HG02623 (cell line): ENCODE data around the gene WDR35.
A peak's percentile ranks its signal among the peaks of the same experiment; 100 is the strongest.
"Not testable (repeated sequence)": the region's sequence is repeated elsewhere in the genome, so short reads cannot be mapped to it uniquely, and the experiment has no call there.

ENCODE experiments used
- ATAC-seq: cut with Tn5 transposase; IDR thresholded peaks from one replicate; pipeline ENCODE4 v1.9.1; 2021; ENCODE audit warnings: moderate library complexity; ENCODE audit not compliant: unreplicated experiment

WDR35 gene

DNA sequence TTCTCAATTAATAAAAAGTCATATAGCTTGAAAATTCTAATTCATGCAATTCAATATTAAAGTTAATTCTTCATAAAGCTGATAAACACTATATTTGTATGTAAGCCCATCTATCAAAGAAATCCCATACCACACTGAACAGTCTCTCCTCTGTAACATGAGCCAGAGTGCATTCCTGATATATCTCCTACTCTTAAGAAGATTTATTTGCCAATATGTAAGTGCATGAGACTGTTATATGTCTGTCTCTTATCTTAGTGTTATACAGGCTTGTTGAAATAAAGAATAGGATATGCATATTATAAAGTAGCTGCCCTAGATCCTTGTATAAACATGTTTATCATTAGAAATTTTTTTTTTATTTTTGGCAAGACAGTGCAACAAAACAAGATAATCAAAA lies 47.7 kb downstream of the WDR35 start:
- ATAC-seq: no peak

DNA sequence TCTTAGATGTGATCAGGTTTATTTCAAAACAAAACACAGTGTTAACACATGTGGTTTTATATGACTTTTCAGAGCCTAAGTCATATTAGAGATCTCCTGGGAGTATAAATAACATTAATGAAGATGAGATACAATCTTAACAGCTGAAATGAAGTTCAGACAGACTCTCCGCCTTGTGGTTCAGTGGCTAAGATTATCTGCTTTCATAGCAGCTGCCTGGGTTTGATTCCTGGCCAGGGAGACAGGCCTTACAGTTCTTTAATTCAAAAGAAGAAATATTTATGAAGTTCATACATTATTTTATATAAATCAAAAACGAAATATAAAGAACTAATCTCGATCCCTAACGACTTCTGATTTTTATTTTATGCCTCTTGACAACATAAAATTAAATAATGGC lies 52.9 kb downstream of the WDR35 start:
- no peak for ATAC-seq

DNA sequence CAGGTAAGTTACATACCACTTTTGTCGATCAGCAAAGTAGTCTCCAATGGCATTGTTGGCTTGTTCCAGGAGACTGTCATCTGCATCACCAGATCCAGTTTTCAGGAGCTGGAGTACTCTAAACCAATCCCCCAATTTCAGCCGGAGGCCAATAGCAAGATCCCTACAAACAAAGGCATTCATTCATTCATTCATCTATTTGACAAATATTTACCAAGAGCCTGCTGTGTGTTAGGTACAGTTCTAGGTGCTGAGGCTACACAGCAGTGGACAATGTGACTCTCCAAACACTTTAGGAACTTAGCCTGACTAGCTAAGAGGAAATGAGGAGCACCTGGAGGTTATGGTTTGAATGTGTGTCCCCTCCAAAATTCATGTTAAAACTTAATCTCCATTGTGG lies 53.7 kb downstream of the WDR35 start:
- ATAC-seq: no peak

DNA sequence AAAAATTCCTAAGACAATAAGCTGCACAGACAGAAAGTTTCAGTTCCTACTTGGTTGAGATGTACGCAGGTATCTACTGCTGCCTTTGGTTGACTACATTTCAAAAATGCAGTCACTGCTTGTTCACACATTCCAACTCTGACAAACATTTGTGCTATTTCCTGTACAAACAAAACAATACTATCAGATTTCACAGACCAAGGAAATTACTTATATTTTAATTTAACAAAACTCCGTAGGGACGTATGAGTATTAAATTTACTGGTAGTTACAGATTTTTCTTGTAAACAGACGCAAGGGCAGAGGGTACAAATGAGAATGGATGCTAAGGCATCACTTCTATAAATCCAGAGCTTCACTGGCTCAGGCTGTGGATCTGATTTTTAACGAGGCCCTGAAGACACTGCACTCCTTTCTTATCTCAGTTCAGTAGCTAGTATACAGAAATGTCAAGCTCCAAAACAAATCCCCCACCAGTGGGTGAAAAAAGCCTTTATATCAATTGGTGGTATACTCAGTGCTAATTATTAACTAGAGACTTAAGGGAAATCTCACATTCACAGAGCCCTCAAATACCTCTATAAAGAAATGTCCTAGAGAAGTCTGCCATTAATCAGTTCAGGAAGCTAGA lies 56.4 kb downstream of the WDR35 start:
- peak; percentile 66 for ATAC-seq

DNA sequence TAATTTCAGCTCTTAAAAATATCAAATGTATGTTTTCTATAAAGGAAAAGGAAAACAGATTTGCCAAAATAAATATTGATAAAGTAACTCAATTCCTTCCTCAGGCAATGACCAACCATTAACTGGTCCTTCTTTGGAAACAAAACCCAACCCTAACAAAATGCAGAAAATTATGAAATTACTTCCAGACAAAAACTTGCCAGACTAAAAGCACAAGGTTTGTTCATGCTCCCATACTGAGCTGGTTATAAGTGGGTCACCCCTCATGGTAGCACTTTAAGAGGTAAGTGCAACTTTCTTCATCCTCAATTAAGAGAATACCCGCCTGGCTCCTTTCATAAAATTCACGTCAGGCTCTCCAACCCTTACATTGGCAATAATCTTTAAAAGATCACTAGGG lies 57.0 kb downstream of the WDR35 start:
- ATAC-seq: no peak

DNA sequence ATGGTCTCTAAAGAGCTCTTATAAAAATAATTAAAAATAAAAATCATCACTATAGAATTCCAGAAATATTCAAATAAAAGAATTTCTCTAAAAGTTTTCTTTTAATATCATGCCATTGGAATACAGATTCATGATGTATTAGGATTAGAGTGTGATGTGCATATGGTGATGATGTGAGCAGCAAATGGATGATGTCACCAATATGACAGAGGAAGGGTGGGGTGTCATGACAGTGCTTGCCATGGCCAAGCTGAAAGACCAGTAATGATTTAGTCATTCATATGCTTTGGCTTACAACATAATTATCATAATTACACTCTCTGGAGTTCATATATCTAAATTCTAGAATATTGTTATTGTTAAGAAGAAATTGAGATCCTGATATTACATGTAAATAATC lies 60.7 kb downstream of the WDR35 start:
- ATAC-seq: no peak

DNA sequence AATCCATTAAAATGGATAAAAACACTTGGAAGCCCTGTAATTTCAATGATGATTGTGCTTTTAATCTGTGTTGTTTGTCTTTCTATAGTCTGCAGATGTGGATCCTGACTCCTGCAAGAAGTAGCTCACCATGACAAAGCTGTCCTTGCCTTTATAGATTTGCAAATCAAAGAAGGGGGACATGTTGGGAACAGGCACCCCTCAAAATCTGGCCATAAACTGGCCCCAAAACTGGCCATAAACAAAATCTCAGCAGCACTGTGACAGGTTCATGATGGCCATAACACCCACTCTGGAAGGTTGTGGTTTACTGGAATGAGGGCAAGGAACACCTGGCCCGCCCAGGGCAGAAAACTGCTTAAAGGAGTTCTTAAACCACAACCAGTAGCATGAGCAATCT lies 62.1 kb downstream of the WDR35 start:
- not testable (repeated sequence) for ATAC-seq

DNA sequence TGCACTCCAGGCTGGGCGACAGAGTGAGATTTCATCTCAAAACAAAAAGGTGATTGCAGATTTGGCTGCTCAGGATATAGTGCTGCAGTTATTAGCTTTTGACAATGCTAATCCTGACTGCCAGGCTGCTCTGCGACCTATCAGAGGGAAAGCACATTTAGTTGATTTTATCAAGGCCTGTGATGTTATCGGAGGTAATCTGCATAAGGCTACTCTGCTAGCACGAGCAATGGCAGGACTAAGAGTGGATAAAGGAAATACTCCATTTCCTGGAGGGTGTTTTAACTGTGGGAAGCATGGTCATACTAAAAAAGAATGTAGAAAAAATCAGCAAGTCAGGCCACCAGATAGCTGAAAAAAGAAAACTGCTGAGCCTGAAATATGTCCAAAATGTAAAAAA lies 65.4 kb downstream of the WDR35 start:
- ATAC-seq: not testable (repeated sequence)

DNA sequence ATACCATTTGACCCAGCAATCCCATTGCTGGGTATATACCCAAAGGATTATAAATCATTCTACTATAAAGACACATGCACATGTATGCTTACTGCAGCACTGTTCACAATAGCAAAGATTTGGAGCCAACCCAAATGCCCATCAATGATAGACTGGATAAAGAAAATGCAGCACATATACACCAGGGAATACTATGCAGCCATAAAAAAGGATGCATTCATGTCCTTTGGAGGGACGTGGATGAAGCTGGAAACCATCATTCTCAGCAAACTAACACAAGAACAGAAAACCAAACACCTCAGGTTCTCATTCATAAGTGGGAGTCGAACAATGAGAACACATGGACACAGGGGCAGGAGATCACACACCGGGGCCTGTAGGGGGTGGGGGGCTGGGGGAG lies 67.7 kb downstream of the WDR35 start:
- not testable (repeated sequence) for ATAC-seq

DNA sequence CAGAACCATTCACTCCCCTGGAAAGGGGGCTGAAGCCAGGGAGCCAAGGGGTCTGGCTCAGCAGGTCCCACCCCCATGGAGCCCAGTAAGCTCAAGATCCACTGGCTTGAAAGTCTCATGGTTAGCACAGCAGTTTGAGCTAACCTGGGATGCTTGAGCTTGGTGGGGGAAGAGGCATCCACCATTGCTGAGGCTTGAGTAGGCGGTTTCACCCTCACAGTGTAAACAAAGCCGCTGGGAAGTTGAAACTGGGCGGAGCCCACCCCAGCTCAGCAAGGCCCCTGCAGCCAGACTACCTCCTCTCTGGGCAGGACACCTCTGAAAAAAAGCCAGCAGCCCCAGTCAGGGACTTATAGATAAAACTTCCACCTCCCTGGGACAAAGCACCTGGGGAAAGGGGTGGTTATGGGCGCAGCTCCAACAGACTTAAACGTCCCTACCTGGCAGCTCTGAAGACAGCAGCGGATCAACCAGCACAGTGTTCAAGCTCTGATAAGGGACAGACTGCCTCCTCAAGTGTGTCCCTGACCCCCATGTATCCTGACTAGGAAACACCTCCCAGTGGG lies 73.4 kb downstream of the WDR35 start:
- ATAC-seq: no peak

DNA sequence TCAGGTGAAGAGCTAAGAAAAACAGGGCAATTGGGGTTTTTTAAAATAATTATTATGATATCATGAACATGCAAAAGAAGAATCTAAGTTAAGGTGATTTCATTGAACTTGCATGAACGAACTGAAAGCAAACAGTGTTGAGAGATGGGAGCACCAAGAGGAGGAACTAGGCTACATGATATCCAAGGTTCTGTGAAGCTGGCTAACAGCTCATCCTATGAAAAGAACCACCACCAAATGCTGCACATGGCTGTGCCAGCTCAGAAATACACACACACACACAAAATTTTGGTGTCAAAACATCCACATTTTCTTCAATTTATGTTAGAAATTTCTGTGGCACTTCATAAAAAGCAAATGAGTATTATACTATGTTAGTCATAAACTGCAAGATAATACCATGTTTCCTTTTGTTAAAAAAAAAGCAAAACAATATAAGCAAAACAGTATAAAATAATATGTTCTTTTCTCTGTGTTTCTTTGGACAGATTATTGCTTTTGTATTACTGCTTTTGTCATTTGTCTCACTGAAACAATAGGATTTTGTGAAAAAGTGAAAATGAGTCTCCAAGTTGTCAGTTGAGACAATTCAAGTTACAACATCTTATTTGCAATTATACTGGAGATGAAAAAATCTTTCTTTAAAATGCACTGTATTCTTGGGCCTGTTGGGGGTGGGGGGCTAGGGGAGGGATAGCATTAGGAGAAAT lies 75.5 kb downstream of the WDR35 start:
- no peak for ATAC-seq

DNA sequence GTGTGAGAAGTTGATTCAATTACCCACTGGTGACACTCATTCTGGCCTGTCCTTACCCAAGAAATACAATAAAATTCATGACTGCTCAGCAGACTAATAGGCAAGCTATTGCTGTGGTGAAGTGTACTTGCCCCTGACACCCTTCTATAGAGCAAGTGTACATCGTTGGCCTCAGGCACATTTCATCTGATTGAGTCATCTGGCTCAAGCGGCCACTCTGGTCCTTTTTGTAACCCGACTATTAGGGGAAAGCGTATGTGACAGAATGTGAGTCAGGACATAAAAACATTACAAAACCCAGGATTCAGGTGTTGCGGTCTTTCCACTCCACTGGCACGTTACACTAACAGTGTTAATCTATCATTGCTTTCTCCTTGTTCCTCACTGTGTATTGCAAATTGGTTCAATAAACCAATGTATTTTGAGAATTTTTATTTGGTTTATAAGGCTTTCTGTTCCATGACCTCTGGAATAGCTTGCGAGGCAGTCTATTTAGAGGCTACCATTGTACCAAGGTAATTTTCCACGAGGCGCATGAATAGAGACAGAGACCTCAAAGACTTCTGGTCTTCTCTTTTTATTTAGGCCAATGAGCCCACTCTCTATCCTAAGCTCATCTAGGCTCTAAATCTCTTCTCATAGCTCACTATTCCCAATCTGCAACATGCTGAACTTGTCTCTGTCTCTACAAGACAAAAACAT lies 77.9 kb downstream of the WDR35 start:
- ATAC-seq: no peak

DNA sequence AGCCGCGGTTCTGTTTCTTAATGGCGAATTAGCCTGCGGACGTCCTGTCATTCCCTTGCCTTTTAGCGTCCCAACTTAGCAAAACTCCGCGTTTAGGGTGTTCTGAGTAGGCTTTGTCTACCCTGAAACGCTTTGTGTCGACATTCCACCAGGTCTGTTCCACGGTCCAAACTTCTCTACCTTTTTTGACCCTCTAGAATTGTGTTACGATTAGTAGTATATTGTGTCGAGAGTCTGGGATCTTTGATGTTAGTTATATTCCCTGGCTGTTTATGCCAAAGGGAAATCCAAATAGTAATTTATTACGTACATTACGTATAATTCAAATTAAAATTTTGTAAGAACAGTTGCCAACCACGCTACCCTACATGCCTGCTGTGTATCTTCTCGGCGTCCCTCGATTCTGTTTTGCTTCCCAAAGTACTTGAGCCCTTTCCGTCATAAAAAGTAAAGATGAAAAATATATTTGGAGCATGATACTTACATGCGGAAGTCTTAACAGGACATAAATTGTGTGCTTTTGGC lies 87.6 kb downstream of the WDR35 start:
- ATAC-seq: peak; percentile 2

DNA sequence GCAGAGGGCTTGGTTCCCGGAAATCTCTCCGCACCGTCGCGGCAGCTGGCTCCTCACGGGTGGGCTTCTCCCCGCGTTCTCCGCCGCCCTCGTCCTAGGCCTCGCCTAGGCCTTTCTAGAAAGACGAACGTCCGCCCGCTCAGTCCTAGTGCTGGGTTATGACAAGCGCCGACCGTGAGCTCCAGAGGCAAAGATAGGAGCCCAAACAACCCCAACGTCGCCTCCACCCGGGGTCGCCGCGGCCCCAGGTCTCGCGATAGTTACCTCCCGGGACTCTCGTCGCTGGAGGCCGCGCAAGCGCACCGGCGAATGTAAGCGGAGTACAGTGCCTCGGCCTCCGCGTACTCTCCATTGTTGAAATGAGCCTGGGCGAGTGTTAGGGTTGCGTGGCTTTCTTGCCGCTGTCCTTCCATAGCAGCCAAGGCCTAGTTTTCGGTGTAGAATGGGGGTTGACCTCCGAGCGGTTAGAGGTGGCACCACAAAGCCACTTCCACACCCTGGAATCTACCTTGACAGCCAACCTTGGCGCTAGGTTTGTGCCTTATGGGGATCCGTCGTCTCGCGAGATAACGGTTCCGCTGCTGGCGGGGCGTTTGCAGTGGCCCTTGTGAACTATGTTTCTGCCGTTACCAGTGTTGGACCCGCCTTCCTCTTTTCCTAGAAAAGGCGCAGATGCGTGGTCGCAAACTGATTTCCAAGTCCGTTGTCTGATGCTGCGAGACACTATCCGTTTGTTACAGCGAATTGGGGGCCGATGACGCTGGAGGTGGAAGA lies 88.3 kb downstream of the WDR35 start, which contains the start of gene TTC32:
Gene TTC32, minus strand, starts transcription at position 542 of the 774 bp plus-strand sequence. Its CDS starts 129 bp downstream, at position 413.
- ATAC-seq: peak; percentile 86

DNA sequence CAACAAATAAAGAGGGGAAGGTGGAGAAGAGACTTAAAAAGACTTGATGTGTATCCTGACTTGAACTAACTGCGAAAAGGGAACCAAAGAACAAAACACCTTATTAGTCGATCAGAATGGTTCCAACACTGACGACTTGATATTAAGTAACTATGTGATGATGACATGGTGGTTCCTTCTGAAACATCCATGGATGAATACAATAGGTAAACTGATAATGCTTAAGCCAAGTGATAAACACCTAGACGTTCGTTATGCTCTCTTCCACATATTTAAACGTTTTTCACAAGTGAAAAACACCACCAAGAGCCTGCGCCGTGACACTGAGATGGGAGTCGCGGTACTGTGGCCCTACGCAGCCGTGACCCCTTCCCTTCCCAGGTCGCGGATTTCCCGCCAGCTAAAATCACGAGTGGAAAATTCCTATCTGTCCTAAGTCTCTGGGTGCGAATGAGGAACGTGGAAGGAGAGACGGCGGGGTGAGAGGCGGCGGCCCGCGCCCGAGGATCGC lies 88.9 kb downstream of the WDR35 start:
- peak; percentile 1 for ATAC-seq

DNA sequence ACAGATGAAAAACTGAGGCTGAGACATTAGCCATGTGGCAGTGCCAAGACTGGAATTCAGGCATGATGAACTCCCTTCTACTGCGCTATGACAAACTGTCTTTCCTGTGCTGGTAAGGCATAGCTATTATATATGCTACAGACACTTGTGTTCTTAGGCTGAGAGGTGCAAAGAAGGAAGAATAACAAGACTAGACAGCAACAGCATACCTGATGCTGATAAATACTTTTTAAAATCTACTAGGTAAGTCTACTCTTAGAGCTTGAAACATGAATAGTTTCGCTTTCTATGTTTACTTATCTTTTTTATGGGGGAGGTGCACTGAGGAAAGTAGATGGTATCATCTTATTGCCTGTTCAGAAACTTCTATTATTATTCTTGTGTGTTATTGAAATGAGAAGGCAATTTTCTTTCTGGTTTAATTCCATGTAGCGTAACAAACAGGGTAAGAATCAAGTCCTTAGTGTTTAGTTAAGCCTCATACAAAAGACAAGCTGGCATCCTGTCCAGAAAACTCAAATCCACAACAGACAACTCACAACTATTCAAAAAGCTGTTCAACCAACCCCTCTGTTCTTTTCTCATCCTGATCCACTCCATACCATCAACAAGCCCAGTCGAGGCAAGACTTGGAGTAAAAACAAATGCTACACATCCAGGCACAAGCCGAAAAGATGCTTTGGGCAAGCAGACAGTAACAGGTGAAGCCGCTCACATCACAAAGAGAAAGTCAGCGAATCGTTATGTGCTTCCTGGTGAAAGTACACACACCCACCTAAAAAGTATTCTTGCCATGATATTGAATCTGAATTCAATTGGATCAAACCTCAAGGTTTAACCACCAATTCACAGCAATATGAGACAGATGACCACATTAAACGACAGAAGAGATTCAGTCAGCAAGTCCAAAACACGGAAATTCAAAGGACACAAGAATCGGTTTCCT lies 89.6 kb downstream of the WDR35 start:
- ATAC-seq: no peak

DNA sequence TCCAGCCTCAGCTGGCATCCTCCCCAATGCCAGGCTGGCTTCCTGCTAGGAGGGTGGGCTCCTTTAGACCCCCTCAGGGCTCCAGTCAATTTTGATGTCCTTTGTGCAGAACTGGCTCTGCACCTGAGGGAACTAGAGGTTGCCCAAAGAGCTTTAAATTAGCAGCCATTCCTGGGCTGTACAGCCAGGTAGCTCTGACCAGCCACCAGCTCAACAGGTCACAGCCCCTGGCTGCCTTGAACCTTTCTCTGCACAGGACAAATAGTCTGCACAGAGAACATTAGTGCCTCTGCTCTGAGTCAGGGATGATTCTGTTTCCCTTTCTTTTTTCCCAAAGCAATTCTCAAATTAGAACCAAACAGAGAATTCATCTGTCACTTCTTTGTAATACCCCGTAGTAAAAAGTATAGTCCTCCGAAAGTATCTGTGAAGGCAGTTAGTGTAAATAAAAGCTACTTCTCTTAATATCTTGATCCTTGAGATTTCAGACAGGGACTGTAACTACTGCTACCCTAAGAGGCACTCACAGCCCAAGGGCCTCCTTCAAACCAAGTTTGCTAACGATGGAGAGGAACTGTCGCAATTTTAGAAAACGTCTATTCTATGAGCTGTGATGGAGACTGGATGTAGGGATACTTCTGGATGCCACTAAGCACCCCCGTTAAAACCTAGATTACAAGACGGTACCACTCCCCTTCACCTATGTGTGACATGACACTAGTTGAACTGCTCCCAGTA lies 91.1 kb downstream of the WDR35 start:
- no peak for ATAC-seq

DNA sequence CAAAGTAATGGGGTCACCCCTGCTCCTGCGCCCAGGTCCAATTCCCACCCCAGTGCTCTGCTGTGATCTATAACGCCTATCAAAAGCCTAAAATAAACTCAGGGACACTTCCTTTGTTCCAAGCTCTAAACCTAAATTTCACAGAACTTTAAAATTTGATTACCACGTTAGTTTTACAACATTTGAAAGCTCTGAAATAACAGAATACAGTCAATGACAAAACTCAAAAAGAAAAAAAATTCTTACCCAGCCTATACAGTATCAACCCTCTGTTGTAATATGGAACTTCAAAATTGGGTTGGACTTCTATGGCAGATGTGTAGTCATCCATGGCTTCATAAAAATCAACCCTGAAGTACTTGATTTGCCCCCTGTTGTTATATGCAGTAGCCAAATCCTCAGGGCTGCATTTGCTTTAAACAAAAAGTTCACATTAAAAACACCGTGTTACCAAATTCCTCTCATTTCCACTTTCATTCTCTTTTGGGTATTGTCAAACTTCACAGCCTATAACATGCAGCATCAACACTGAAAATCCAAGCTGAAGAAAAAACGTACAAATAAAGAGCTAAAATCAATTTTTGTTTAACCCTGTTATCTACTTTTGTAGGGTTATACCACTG lies 92.2 kb downstream of the WDR35 start:
- no peak for ATAC-seq
